ENCODE data around the gene AMER1. TPM values are rescaled to one million over a fixed set of nuclear protein-coding genes. Genes with fewer than 3 reads are reported as not detected.

The AMER1 gene
- total RNA-seq, 1 donor from 2014 or later = 2.2 TPM

DNA sequence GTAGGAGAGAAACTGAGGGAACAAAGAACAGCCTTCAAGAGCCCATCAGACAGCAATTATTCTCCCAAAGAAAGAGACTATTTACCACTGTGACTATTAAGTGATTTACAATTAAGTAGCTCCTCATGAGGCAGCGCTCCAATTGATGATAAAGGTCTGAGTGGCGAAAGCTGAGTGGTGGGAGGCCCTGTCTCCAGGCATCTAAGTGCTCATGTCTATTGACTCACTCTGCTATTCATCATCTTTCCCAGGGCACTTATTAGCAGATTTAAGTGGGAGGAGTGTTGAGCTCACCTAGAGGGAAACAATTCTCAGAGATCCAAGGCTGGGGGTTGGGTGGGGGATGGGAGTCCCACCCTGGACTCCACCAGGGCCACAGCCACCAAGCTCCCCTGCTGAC lies 23.3 kb downstream of the AMER1 start:
- DNase-seq = no peak

GRCh38 chrX:64176876-64177275 lies 28.6 kb downstream of the AMER1 start:
- DNase-seq = no peak

- no peak for DNase-seq
Measured at GRCh38 chrX:64169988-64170387, 35.5 kb downstream of the AMER1 start.

GRCh38 chrX:64152857-64153256 lies 52.7 kb downstream of the AMER1 start:
- no peak for DNase-seq

DNA sequence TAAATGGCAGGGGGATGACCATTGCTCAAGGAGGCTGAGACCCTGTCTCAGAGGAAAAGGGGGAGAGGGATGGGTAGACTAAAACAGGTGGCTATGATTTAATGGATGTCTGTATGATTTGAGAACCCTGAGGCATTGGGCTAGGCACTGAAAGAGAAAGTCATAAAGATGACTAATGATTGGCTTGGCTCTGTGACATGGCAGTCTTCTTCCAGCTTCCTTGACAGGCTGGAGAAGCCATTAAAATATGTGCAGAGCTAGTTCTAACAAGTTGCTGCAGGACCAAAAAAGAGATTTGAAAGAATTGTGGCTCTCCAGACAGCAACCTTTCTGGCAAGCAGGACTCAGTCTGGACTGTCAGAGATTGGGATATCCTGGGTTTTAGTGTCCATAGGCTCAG lies 53.6 kb downstream of the AMER1 start:
- no peak for DNase-seq

GRCh38 chrX:64150775-64151174 lies 54.7 kb downstream of the AMER1 start:
- DNase-seq = no peak

Other genes starting within 250 kb of the AMER1 start
- gene ASB12, start 24.9 kb upstream of the AMER1 start, total RNA-seq = not detected in 2 replicates
- 0.17 and 0.84 TPM in 2 replicates for gene MTMR8, start 189.7 kb upstream of the AMER1 start, total RNA-seq

All from dermis blood vessel endothelial cell (primary cell).